Sciatic nerve (tissue), 2 donors: ENCODE data around the gene CCDC124. TPM values are rescaled to one million over a fixed set of nuclear protein-coding genes. Genes with fewer than 3 reads are reported as not detected.
A peak's percentile ranks its signal among the peaks of the same experiment; 100 is the strongest.
"Not testable (repeated sequence)": the region's sequence is repeated elsewhere in the genome, so short reads cannot be mapped to it uniquely, and the experiment has no call there.

Experiments used
- ATAC-seq: fragments of 200-7000 bp; cut with Tn5 transposase; one replicate; pipeline ENCODE4 v1.9.1; 2020; ENCODE audit warnings: mild to moderate bottlenecking, moderate library complexity
- DNase-seq: peaks from one replicate; pipeline ENCODE4 v3.0.0-alpha.2; 2020; ENCODE audit warnings: low spot score
- intact Hi-C: fragments of 100-400 bp; cut with DNase I; formaldehyde crosslinking; loops from one replicate; pipeline ENCODE4 v1.14.2; 2022
- total RNA-seq: library from RNA; stranded (reverse); fragmentation: NEBNext Ultra II Directional; extraction: Animal tissue kit (Norgen Biotek cat#: 25700); gene quantifications from one replicate; pipeline ENCODE4 v1.2.1, GENCODE V29; 2021
- donor health status: DM: no; HTN: no; CAD: no.
- donor health status: DM: no; HTN: no; CAD: no.

The CCDC124 gene, protein sequence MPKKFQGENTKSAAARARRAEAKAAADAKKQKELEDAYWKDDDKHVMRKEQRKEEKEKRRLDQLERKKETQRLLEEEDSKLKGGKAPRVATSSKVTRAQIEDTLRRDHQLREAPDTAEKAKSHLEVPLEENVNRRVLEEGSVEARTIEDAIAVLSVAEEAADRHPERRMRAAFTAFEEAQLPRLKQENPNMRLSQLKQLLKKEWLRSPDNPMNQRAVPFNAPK
- 55.1 TPM for total RNA-seq

DNA sequence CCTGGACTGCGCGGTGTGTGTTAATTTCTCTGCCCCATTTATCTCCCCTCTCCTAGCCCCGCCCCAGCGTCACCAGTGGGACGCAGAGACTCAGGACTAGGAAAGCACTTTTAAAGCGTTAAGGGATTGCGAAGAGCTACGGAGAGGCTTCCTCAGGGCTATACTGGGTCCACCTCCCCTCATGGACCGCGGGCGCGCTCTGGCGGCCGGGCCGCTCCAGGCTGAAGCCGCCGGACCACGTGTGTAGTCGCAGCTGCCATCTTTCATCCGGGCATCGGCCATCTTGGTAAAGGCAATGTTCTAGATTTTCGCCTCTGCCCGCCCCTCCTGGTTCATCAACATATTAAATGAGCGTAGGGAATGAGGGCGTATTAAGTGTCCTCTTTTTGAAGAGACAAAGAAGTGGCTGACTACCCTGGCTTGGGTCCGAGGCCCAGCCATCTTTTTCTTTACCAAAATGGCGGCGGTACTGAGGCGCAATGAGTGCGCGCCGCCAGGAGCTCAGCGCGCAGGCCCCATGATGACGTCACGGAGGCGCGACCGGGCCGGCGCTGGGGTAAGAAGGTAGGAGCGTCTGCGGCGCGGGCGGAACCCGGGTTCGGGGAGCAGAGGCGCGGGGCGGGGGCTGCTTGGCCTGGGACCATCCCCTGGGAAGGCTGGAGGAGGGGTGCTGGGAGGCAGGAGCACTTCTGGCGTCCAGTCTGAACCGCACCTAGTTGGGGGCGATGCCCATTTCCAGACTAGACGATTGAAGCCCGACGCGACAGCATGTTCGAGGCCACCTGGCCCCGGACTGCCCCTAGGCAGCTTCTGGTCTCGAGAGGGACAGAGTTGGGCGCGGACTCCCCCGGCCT lies at the start of gene CCDC124:
CCDC124 (plus strand) TSS at position 531 of the 854 bp plus-strand sequence. CDS start 3,406 bp downstream, outside the sequence.
- intact Hi-C loops = no loop called here
- peak; percentile 93 for DNase-seq
- peak; percentile 97 for ATAC-seq

- ATAC-seq = no peak
- DNase-seq = no peak
- intact Hi-C loops = no loop called here
Measured at GRCh38 chr19:17883627-17884410, 49.0 kb upstream of the CCDC124 start.

- intact Hi-C loops = no loop called here
- DNase-seq (no peak), ATAC-seq (no peak)
Measured at GRCh38 chr19:17886515-17886914, 46.3 kb upstream of the CCDC124 start.

GRCh38 chr19:17887221-17887620 lies 45.6 kb upstream of the CCDC124 start:
- DNase-seq, intact Hi-C loops, ATAC-seq: not testable (repeated sequence)

DNA sequence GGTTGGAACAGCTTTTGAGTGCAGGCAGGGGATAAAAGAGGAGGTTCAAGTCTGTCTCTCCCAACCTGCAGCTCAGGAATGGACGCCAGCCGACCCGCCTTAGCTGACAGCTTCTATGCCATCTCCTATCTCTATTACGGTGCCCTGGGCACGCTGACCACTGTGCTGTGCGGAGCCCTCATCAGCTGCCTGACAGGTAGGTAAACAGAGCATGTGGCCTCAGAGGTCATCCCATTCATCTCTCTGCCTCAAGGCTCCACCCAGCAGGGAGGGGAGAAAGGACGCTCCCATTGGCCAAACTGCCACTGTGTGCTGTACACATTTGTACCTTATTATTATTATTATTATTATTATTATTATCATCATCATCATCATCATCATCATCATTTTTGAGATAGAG lies 44.6 kb upstream of the CCDC124 start:
- no peak for ATAC-seq
- intact Hi-C loops = no loop called here
- DNase-seq = no peak

GRCh38 chr19:17889609-17890214 lies 43.1 kb upstream of the CCDC124 start:
- ATAC-seq = no peak

GRCh38 chr19:17893766-17894165 lies 39.0 kb upstream of the CCDC124 start:
- DNase-seq = no peak
- intact Hi-C loops = no loop called here
- ATAC-seq = no peak

More at GRCh38 chr19:17889609-17890214, 43.1 kb upstream of the CCDC124 start:
- intact Hi-C loops = no loop called here
- DNase-seq = no peak

DNA sequence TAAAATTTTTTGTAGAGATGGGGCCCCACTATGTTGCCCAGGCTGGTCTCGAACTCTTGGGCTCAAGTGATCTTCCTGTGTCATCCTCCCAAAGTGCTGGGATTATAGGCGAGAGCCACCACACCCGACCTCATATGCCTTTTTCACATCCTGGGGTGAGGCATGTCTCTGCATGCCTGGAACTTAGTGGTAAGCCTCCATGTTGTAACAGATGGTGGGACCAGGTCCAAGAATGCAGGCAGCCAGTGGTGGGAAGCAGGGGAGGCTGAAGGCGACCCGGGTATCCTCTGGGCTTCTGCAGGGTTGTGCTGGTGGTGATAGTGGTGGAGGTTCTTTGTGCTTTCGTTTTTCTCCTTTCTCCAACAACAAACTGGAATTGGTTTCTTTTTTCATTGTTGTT lies 30.1 kb upstream of the CCDC124 start:
- ATAC-seq (no peak), DNase-seq (no peak)
- intact Hi-C loops = no loop called here

- intact Hi-C loops = loop anchor here (5.0 kb wide), 1 partner anchor 871 kb away; no protein-coding TSS in a partner anchor
- no peak for ATAC-seq
Measured at GRCh38 chr19:17908244-17908643, 24.6 kb upstream of the CCDC124 start.

DNA sequence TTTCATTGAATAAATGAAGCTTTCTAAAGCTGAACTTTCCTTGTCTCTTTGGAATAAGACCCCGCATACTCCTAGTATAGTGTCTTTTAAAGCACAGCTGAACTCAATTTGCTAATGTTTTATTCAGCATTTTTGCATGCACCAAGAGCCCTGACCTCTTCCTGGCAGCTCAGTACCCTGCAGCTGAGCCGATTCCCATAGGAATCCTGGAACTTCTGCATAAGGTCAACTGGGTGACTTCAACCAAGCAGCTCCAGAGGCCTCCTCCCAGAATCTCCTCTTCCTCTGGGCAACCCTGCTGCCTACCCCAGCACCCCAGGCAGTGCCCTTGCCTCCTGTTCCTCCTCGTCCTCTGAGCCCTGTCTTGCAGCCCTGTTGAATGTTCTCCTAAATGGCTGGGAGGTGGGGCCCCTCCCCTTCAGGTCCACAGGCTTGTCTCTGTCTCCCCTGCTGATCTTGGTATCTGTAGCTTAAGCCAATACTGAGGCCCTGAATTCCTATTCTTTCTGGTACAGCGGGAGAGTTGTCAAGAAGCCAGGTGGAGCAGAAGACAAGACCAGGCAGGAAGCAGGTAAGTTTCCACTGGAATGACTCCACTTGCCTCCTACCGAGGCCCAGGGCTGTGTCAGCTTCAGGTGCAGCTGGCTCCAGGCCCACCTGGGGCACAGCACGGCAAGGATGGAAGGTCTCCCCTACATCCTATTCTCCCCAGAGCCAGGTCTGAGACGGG lies 23.6 kb upstream of the CCDC124 start:
- DNase-seq (no peak), ATAC-seq (no peak)
- intact Hi-C loops = loop anchor here (5.0 kb wide), 1 partner anchor 872 kb away; no protein-coding TSS in a partner anchor

More at GRCh38 chr19:17908244-17908643, 24.6 kb upstream of the CCDC124 start:
- no peak for DNase-seq

GRCh38 chr19:17910791-17911360 lies 21.9 kb upstream of the CCDC124 start:
- DNase-seq = no peak
- intact Hi-C loops = no loop called here

GRCh38 chr19:17915940-17916593 lies 16.7 kb upstream of the CCDC124 start:
- no peak for ATAC-seq
- intact Hi-C loops = no loop called here
- no peak for DNase-seq

More at GRCh38 chr19:17910791-17911360, 21.9 kb upstream of the CCDC124 start:
- ATAC-seq = no peak

DNA sequence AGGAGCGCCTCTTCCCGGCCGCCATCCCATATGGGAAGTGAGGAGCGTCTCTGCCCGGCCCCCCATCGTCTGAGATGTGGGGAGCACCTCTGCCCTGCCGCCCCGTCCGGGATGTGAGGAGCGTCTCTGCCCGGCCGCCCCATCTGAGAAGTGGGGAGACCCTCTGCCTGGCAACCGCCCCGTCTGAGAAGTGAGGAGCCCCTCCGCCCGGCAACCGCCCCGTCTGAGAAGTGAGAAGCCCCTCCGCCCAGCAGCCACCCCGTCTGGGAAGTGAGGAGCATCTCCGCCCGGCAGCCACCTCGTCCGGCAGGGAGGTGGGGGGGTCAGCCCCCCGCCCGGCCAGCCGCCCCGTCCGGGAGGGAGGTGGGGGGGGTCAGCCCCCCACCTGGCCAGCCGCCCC lies 14.7 kb upstream of the CCDC124 start:
- intact Hi-C loops, DNase-seq, ATAC-seq: not testable (repeated sequence)

GRCh38 chr19:17919122-17919521 lies 13.7 kb upstream of the CCDC124 start:
- ATAC-seq, intact Hi-C loops, DNase-seq: not testable (repeated sequence)

GRCh38 chr19:17920527-17920926 lies 12.3 kb upstream of the CCDC124 start:
- ATAC-seq (no peak), DNase-seq (no peak)
- intact Hi-C loops = no loop called here

- no peak for DNase-seq
- intact Hi-C loops = no loop called here
- ATAC-seq = no peak
Measured at GRCh38 chr19:17922138-17922537, 10.7 kb upstream of the CCDC124 start.

GRCh38 chr19:17926044-17926443 lies 6.8 kb upstream of the CCDC124 start:
- no peak for ATAC-seq

More at GRCh38 chr19:17926044-17926443, 6.8 kb upstream of the CCDC124 start:
- DNase-seq = no peak
- intact Hi-C loops = no loop called here
